HG03097 (cell line): ENCODE measurements around the gene THADA.
A peak's percentile ranks its signal among the peaks of the same experiment; 100 is the strongest.

Experiments used
- ATAC-seq: cut with Tn5 transposase; IDR thresholded peaks from one replicate; pipeline ENCODE4 v1.9.1; 2021; ENCODE audit not compliant: unreplicated experiment, low FRiP score

Gene THADA

DNA sequence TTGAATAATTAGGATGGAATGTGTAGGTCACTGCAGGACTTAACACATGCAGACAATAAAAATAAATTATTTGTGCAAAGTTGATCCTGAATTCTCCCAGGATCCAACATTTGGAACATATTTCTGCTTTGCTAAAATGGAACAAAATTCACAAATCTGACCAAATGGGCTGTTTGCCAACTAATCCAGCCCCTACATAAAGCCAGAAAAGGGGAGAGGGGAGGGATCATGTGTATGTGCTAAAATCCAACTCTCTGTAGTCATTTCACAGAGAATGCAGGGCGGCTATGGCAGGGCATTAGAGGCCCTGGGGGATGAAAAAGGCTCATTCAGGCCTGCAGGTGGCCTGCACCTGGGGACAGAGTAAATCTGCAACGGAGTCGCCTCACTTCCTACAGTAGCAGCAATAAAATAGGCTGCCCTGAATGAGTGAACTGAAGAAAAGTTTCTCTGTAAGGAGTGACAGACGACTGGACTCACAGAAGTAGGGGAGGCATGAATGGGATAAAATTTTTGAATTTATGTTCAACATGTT, 365.4 kb downstream of the THADA start:
- no peak for ATAC-seq

DNA sequence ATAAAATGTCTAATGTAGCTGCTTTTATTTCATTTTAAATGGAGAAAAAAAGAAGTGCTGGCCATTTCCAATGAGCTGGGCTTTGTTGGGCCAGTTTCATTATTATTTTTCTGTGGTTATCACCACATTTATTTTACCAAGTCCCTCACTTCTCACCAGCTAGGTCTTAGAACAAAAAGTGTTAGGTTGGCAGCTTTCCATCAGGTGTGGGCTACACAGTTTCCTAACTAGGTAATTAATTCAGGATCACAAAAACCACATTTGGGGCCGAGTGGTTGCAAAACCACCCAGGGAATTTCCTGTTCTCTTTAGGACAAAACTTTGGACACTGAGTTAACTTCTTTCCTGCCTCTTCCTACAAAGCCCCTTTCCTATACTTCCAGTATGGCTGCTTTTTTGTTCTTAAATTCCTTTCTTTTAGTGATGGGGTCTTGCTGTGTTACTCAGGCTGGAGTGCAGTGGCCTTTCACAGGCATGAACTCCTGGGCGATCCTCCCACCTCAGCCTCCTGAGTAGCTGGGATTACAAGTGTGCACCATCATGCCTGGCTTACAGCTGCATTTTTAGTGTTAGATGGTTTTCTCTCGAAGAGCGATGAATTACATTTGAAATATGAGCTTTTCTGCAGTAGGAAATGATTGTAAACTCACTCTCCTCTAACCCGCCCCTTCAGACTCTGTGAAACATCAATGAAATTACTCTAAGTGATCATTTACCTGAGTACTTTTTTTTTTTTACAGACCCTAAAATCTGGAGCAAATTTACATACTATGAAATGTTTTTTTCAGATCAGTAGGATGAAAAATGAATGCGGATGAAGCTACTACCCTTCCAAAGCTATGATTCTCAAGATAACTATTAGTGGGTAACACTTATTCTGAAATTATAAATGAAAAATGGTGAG, 366.8 kb downstream of the THADA start:
- ATAC-seq: no peak

DNA sequence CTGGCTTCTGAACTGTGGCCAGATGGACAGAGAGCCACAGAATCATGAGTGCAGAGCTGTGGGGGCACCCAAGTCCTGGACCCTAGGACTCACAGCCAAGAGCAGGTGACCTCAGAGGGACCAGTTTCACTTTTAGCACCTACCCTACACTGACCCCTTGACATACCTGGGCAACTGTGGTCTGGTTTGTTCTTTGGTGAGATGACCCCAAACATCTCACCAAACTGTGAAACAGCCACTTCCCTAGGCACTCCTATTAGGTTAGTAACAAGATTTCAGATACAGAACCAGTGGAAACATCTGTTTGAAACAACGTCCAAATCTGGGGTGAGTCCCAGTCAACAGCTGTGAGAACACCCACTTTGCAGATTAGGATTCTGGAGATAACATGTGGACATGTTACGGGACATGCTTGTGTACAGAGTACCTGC, 367.5 kb downstream of the THADA start:
- ATAC-seq: no peak

DNA sequence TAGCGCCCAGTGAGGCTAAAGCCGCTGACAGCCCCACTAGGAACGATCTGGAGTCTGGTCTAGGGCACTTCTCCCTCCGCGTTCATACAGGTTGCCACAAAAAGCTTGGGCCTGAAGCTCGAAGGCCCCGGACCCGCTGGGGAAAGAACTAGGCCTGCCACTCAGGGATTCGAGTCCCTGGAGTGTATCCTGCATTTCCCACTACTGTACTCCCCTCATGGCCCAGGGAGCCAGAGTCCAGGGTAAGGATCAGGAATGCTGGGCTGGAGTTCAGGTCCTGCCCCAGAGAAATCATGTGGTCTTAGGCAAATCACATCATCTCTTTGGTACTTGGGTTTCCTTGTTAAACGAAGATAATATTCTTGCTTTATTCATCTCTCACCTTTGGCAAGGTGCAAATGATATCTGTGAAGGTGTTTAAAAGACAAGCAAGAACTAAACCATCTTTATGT, 368.0 kb downstream of the THADA start:
- ATAC-seq: no peak

DNA sequence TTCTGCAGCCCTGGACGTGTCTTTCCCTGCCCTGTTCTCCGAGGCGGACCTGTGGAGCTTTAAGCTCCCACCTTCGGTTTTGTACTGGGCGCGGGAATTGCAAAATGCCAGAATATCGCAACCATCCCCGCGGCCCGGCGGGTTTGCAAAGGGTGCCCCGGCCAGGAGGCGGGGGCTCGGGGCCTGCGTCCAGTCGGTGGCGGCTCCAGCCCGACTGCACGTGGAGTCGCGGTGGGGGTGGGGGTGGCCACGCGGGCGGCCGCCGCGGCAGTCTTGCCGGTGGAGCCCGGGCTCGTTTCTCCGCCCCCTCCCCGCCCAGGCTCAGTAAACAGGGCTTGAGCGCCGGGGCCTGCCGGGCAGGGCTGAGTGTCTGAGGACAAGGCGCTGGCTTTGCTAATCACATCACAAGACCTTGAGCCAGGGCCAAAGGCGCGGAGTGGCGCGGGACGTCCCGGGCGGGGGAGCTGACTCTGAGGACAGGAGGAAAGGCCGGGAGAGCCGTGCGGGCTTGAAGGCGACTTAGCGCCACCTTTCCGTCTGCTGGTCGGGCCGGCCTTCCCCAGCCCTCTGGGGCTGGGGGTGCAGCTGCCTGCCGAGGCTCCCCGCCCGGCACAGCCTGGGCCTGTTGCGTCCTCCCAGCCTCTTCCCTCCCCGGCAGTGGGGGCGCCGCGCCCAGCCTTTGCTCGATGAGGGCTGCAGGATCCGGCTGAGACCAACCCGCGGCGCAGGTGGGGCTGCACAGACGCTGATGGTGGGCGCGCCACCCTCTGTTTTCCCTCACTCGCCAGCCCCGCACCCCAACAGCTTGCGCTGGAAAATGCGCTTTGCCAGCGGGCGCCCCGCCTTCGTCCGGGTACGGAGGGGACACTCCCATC, 368.6 kb downstream of the THADA start:
- peak; percentile 5 for ATAC-seq

DNA sequence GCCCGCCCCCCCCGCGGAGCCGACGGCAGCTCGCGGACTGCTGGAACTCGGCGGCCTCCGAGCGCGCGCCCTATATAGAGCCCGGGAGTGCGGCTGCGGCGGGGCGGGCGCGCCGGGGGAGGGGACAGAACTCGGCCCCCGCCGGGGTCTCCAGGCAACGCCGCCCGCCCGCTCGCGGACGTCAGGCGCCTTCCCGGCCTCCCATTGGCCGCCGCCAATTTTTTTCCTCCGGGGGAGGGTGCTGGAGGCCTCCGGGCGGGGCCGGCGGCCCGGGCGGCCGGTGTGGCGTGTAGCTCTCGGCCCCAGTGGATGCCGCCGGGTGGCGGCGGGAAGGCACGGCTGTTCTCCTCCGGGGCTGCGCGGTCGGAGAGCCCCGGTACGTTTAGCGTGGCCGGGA, 369.3 kb downstream of the THADA start, which contains the start of gene ZFP36L2:
Gene ZFP36L2 (minus strand): TSS at position 49 of the 397 bp plus-strand sequence. CDS start 291 bp downstream, outside the sequence.
- ATAC-seq: peak; percentile 52

DNA sequence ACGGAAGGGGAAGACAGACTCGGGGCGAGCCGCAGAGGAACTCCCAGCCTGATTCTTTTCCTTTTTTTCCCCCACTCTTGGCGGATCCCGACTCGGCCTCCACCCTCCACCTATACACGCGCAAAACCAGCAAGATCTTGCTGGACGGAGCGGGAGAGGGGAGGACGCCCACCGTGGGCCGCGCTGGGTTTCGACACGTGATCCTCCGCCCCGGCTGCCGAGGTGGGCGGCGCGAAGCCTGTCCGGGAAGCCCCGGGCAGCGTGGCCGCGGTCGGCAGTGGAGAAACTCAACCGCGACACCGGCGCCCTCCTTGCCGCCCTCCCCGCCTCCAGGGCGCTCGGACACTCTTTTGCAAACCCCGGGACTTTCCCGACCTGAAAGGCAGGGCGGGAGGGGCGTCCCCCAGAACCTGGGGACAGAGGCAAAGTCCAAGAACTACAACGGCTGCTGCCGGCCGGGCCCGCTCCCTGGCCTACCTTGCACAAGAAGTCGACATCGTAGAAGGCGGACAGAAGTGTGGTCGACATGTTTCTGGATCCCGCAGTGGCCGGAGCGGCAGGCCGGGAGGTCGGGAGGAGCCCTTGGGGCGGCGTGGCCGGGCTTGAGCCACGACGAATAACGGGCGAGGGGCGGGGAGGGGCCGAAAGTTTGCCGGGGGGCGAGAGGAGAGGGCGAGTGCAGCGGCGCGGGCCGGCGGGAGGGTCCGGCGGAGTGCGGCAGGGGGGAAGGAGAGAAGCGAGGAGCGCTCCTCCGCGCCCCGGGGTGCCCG, 369.9 kb downstream of the THADA start:
- ATAC-seq: peak; percentile 15

DNA sequence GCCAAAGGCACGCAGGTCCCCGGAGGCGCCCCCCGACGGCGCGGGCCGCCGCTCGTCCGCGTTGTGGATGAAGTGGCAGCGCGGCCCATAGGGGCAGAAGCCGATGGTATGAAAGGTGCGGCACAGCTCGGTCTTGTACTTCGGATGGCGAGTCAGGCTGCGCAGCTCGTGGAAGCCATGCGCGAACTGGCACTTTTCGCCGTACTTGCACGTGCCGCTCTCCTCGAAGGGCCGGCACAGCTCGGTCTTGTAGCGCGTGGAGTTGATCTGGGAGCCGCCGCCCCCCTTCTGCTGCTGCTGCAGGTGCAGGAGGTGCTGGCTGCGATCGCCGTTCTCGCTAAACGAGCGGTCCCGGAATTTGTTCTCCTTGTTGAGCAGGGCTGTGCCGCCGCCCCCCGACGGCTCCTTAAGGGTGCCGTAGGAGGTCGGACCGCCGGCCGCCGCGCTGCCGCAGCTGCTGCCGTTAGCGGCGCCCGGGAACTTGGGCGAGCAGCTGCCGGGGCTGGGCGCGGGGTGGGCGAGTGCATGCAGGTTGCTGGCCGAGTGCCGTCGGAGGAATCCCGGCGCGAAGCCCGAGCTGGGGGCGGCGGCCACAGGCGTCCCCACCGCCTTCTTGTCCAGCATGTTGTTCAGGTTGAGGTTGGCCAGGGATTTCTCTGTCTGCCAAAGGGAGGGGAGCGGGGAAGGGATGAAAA, 370.6 kb downstream of the THADA start:
- no peak for ATAC-seq

DNA sequence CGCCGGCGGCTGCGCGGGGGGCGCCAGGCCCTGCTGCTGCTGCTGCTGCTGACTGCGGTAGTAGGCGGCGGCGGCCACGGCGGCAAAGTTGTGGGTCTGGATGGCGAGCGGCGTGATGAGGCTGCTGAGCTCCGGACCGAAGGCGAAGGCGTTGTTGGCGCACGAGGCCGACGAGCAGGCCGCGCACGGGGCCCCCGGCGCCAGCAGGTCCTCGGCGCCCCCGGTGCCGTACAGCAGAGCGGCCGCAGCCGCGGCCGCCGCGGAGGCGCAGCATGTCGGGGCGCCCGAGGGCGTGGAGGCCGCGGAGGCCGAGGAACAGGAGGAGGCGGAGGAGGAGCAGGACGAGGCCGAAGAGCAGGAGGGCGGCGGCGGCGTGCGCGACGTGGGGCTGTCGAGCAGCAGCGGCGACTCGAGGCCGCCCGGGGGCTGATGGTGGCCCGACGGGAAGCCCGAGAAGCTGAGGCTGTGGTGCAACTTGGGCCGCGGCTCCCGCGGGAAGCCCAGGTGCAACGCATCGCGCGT, 371.2 kb downstream of the THADA start:
- no peak for ATAC-seq

DNA sequence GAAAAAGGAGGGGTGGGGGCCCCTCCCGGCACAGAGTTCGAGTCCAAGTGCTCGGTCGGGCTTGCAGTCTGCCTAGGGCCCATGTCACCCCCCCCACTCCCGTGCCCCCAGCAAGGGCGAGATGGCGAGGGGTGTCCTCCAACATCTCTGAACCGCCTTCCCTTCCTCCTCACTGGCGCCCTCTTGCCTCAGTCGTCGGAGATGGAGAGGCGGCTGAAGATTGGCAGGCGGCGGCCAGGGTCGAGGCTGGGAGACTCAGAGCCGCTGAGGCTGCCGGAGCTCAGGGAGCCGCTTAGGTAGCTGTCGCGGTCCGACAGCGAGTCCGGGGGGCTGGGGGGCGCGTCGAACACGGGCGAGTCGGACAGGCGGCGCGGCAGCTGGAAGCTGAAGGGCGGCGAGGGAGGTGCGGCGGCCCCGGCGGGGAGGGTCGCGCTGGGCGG, 371.7 kb downstream of the THADA start:
- no peak for ATAC-seq

DNA sequence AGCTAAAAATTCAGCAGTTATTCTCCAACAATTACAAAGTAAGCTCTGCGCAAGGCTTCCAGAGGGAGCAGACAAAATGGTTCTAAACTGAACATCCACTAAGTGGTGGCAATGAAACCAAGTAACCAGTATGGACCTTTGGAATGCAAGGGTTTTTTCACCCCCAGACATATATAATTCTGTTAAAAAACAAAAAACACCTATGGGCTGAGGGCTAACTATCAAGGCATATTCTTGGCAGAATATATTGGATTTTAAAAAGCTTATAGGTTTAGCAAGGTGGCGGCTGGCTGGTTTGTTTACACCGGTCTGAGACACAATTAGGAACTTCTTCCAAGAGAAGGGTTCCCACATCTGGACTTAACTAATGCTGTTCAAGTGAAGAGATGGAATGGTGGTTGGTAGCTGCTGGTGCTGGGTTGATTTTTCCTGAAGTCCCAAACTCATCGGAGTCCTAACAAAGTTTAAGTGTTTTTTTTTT, 372.3 kb downstream of the THADA start:
- no peak for ATAC-seq

DNA sequence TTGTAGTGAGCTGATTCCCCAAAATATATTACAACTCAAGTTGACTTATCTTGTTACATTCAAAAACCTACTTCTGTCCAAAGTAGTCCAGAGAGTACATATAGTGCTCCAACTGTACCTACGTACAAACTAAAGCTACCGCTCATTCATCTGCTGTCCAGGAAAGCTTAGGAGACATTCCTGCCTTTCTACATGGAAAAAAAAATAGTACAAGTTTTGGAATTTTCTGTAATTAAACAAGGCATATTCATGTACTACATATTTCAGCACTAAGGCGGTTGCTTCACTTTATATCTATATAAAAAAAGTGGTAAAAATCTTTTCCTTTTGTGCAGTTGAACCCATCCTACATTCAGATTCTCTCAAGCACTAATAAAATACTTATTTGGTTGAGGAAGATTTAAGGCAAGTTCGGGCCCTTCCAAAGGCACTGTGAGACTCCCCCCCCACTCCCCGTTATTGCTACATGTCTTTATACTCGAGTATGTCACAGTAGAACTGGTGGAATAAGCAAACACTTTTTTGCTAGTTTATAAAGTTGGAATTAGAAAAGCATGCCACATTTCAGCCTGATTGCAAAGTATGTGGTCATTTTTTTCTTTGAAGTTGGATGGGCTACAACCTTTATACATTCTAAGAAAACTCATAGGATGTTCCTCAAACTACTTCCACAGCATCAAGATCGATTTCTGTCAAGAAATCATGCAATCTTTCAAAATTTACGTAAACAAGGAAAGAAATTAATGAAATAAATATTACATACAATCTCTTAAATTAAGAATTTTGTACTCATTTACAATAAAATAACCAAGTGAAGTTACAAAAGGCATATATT, 373.1 kb downstream of the THADA start:
- ATAC-seq: no peak

DNA sequence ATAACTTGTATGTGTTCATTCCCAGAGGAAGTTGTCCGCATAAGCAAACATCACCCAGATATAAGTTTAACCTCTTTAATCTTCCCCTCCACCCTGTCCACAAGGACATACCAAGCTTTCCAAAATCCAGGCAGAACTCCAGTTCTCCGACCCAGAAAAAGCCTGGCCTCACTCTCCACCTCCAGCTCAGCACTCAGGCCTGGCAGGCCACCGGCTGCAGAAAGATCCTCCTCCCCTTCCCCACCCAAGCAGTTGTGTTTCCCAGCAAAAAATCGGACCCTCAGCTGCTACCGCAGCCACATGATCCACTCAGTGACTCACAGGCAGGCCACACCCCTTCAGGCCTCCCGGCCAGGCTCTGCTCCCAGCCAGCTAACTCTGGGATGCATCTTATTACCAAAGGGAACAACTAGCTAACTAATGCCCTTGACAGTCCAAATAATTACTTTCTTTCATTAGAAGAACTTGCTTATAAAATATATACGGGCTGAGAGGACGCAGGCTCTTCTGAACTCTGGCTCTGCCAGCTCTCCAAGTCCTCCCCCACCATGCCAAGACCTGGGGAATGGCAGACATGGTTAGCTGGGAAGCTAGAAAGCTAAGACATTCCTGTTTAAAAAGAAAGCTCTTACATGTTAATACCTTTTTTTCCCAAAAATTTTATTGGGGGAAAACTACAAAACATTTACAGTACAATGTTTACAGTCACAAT, 373.9 kb downstream of the THADA start:
- no peak for ATAC-seq

DNA sequence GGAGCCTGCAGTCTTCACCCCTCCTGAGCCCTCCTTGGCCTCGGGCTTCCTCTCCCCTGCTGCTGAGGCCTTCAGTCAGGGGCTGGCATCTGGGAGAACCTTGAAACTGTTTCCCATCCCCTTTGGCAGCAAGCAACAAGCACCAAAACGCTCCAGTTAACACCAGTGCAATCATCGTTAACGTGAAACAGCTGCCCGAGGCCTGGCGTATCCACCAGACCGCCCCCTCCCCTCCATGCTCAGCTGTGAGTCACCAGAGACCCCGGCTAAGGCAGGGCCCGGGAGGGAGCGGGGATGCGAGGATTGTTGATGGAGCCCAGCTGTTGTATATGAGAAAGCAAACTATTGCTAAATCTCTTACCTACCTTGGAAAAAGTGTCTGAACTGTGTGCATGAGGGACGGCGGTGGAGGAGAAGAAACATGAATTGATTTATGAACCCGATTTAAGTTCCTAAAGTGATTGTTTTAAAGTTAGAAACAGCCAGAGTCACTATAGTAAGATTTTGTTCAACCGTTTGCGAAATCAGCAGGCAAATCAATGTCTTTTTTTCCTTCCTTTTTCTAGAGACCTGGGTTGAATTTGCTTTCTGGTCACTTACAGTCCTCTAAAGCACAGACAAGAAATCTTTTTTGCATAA, 374.6 kb downstream of the THADA start:
- ATAC-seq: no peak

DNA sequence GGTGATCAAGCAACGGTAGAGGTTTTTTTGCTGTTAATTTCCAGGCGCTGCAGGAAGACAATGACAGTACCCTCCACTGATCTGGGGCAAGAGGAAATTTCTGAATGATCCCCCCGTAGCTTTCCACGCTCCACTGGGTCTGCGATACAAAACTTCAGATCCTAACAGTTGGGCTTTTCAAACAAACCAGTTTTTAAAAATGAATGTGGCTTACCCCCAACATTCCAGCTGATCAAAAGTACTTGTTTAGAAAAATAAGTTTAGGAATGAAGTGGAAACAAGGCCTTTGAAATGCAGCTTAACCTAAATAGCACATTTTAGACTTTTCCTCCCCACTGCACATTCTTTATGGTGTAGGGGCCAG, 375.1 kb downstream of the THADA start:
- no peak for ATAC-seq

DNA sequence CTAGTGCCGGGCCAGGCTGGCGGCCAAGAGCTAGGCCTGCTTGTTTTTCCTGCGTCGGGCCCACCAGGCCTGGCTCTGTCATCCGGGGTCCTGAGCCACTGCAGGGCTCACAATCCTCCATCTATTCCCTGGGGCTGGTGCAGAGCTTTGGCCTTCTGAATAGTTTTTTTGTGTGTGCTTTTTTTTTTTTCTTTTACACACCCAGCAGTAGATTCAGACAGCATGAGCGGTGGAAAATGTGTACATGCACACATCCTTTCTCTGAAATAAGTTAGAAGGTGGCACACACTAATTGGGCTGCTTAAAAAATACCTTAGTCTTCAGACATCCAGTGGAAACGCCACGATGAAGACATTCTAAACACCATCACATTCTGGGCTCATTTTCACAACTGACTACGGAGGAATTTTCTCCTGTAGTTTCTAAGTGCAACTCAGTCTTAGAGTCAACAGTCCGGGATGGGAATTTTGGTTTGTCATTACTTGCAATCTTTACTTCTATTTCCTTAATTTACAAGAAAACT, 375.5 kb downstream of the THADA start:
- ATAC-seq: no peak
